ENCODE results near the gene LRRC45.
A peak's percentile ranks its signal among the peaks of the same experiment; 100 is the strongest.

Gene LRRC45

DNA sequence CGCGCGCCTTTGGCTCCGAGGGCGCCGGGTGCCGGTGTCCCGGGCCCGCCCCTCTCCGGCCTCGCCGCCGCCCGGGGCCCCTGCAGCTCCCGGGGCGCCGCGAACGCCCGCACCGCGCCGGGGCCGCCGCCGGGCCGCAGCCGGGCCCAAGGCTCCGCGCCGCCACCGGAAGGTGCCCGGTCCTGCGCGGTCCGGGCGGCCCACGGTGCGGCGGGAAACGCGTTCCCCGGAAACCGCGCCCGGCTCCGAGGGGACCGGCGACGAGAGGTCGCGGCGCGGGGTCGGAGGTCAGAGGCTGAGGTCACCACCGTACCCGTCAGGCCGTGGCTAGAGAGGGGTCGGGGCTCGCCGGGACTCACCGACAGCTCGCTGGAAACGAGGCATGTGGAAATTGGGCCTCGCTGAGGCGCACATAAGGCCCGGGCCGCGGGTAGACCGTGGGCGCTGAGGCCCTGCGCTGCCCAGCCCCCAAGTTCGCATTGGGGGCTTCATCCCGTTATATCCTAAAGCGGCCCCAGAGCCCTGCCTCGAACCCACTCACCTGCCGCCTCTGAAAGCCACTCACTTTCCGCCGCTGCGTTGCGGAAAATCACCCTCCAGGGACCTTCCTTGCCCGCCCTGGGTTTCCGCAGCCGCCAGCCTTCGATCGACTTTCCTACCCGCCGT is 42.7 kb downstream of the LRRC45 start, which contains the start of gene DUS1L:
TSS of gene DUS1L (minus strand) at position 167 of the 666 bp plus-strand sequence. CDS start 745 bp downstream, outside the sequence.
- peak; percentile 67 for DNase-seq

DNA sequence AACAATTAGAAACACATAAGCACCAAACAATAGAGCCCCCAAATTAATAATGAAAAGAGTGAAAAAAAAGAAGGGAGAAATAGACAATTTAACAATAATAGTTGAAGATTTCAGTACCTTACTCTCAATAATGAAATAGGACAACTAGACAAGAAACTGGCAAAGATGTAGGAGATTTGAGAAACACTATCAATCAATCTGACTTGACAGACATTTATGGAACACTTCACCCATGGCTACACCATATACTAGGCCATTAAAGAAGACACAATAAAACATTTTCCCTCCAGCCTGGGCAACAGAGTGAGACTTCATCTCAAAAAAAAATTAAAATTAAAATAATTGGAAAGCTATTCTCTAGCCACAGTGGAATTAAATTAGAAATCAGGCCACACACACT is 47.5 kb downstream of the LRRC45 start:
- DNase-seq = no peak

DNA sequence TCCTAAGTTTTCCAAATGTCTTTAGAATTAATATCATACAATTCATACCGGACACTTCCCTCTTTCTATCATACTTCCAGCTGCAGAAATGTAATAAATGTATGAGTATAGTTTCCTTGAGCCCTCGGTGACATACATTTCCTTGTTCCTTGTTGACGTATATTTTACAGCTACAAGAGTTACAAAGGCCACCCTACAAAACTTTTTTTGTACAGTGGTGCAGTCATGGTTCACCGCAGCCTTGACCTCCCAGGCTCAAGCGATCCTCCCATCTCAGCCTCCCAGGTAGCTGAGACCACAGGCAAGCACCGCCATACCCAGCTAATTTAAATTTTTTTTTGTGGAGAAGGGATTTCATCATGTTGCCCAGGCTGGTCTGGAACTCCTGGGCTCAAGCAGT is 49.7 kb downstream of the LRRC45 start:
- no peak for DNase-seq

DNA sequence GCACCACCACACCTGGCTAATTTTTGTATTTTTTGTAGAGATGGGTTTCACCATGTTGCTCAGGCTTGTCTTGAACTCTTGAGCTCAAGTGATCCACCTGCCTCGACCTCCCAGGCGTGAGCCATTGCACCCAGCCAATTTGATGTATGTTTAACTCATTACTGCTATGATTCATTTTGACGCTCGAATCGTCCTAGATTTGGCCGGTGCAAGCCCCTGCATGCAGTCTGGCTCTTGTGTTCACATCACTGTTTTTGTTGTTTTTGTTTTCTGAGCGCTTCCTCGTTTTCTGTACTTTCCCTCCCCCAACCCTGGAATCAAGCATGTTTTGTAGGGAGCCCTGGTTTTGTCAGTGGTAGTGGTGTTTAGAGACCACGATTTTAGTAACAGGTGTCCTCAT is 50.3 kb downstream of the LRRC45 start:
- no peak for DNase-seq

DNA sequence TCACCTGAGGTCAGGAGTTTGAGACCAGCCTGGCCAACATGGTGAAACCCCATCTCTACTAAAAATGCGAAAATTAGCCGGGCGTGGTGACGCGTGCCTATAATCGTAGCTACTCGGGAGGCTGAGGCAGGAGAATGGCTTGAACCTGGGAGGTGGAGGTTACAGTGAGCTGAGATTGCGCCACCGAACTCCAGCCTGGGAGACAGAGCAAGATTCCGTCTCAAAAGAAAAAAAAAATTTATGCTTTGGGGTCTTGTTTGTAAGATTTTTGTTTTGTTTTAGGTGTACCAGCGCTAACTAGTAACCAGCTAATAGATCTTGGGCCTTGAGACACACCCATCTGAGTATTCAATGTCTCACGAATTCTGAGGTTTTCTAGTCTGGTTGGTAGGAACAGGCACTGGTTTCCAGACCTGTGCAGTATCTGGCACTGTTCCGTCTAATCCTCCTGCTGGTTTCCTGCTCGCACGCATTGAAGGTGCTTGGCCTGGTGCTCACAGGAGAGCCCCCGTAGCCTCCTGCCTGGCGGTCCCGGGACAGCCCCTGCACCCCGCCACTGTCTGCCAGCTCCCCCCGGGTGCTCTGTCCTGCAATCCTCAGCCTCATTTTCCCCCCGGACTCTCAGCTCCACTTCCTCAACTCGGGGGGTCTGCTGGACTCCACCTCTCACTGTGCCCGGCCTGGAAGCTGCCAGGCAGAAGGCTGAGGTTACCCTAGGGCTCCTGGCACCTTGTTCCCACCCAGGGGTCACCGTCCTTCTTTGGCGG is 53.1 kb downstream of the LRRC45 start:
- no peak for DNase-seq

DNA sequence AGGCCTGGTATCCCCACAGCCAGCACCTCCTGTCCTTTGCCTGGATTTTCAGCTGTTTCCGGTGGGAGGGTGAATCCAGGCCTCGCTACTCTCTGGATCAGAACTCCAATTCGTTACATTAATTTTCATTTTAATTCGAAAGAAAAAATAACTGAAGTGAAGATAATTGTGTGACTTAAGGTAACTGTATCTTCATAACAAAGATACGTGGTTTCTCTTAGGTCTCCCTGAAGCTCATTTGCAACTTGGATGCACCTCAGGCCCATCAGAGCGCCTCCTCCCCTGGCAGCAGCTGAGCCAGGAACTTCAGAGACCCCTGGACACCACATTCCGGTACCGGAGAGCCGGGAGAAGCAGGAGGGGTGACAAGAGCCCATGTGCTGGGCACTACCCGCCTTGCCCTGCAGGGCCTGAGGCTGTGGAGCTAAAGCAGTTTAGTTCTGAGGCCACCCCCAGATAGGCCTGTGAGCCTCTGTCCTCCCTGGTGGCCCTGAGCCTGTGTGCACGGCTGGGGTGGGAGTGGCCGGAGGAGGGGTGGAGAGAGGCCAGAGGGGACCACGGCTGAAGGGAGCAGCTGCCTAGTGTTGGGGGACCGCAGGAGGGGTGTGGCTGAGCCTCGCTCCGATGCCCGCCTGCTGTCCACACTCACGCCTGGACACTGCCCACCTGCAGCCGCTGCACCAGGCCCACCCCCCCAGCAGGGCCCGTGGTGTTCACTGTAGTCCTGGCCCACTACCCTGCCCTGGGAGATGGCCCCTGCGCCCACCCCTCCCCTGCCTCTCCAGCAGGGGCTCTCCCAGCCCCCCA is 53.9 kb downstream of the LRRC45 start:
- no peak for DNase-seq

DNA sequence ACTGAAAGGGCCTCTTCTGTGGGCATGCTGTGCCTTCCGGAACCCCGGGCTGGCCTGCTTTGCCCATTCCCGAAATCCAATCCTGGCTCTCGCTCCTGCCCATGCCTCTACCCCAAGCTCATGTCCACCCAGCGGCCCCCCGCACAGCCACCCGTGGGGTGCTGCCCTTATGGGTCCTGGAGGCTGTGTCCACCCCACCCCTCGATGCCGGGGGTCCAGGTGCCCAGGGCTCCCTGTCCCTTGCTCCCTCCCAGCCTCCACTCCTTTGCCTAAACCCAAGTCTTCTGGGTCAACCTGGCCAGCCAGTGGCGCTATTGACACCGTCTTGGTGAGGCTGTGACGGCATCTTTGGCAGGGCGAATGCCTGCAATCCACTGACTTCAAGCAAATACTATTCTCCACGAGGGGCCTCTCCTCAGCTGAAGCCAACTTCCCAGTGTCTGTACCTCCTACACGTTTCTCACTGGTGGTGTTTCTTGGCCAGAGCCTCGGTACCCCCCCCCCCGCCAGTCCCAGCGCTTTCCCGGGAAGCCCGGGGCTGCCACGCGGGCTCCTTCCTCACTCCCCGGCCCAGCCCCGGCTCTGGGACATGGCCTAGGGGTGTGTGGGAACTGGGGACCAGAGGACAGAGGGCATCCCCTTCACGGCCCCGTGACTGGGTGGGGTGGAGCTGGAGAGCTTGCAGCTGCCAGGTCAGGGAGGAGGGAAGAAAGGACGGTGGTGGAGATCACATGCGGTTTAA is 54.7 kb downstream of the LRRC45 start:
- DNase-seq = no peak

DNA sequence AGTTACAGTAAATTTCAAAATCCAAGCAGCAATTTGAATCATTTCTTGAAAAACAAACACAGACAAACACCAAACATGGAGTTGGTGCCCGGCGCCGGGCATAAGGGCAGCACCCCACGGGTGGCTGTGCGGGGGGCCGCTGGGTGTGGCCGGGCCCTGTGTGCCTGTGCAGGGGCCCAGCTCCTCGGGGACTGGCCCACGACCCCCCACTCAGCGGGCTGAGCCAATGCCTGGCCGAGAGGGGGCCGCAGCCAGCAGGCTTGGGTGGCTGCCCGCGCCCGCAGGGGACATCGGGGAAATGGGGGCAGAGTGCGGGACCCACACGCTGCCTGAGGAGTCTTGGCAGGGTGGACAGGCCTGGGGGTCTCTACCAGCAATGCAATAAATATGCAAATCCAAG is 55.3 kb downstream of the LRRC45 start:
- no peak for DNase-seq

DNA sequence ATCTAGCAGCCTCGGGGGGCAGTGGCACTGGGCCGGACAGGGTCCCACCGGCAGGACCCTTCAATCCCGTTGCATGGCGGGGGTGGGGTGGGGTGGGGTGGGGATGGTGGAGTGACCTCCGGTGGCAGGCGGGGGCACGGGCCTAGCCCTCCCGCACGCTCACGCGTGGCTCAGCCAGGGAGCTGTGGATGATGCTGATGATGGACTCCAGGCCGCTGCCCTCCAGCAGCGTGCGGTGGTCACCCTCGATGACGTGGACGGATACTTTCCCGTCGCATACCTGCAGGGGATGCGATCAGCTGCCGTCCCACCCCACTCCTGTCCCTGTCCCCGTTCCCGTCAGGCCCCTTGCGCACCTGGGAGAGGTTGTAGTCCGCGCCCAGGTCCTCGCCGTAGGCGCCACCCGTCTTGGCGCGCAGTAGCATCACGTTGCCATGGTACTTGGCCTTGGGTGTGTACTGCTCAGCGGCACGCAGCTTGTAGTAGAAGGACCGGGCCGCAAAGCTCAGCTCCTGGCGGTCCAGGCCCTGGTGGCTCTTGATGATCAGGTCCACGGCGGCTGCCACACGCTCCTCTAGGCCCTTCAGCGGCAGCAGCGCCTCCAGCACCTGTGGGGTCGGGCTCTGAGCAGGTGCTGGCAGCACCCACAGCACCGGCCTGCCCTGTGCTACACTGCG is 56.0 kb downstream of the LRRC45 start:
- no peak for DNase-seq

DNA sequence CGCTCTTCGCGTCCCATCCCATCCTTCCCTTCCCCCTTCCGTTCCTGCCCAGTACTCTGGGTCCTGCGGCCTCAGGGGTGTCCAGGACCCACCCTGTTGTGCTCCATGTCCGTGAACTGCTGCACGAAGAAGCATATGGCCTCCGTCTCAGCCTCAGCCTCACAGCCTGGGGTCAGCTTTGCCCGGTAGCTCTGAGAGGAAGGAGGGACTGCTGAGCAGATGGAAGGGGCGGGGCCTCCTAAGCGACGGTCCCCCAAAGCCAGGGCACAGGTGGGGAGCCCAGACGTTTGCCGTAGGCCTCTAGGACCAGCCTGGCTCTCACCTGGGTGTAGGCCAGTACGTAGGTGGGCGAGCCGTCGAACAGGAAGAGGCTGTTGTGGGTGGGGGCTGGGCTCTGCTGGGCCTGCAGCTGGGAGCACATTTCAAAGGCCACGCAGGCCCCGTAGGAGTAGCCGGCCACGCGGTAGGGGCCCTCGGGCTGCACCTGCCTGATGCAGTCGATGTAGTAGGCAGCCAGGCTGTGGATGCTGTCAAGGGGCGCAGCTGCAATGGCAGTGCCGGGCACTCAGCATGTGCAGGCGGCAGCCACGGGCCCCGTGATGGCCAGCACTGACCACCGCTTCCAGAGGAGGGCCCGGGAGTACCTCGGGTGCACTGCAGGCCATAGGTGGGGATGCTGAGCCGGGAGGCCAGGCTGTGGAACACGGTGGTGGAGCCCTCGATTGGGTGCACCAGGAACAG is 57.1 kb downstream of the LRRC45 start:
- no peak for DNase-seq

Data from central memory CD4-positive, alpha-beta T cell (primary cell).